PC-9 (cell line): ENCODE measurements around the gene IVD.

Experiments used
- CTCF ChIP-seq: fragments of 200-600 bp; sonication (generic); conservative IDR thresholded peaks from 2 replicates; pipeline ENCODE4 v1.6.1; 2017; ENCODE audit warnings: mixed run types, antibody characterized with exemption, mild to moderate bottlenecking, moderate library complexity
- EZH2 ChIP-seq: fragments of 200-600 bp; sonication (generic); IDR thresholded peaks from 2 replicates; pipeline ENCODE4 v1.8.0; 2017; ENCODE audit warnings: antibody characterized with exemption, low read depth

GRCh38 chr15:40382580-40383456 lies 22.8 kb upstream of the IVD start, which contains the start of gene KNSTRN:
- TF ChIP-seq CTCF: no peak
- TF ChIP-seq EZH2: no peak
